ENCODE data around the gene SLC7A9. TPM values are rescaled to one million over a fixed set of nuclear protein-coding genes. Genes with fewer than 3 reads are reported as not detected.

The SLC7A9 gene
- total RNA-seq, 2 experiments from 2014 or later, result not detected

GRCh38 chr19:32864318-32865007, 5.1 kb downstream of the SLC7A9 start:
- BruUV-seq (replicated peaks), result no TSS peak
- no peaks in the 10 kb centered on the region for H3K9me3 ChIP-seq (ENCODE audit: low read length)
- H3K4me3 ChIP-seq (ENCODE audit: low read depth, low read length, poor library complexity, severe bottlenecking), result no peak overlapping the region
- no peaks in the 10 kb centered on the region for H3K4me1 ChIP-seq (ENCODE audit: insufficient read depth, low read length, poor library complexity, severe bottlenecking)
- no peak overlapping the region for H3K4me2 ChIP-seq (ENCODE audit: low read length)
- no peaks in the 10 kb centered on the region for H3K79me2 ChIP-seq (ENCODE audit: insufficient read depth, low read depth, low read length)
- CTCF ChIA-PET (ENCODE audit: unreplicated experiment), result no interaction called here
- TF ChIP-seq CTCF (conservative IDR thresholded peaks at IDR 0.05; ENCODE audit: low read length) (no peak), EZH2phosphoT487 (IDR thresholded peaks at IDR 0.05; ENCODE audit: borderline replicate concordance, low read depth, low read length) (no peak)
- no peaks in the 10 kb centered on the region for H4K20me1 ChIP-seq (ENCODE audit: insufficient read depth, low read length)
- no peaks in the 10 kb centered on the region for H3K36me3 ChIP-seq (ENCODE audit: insufficient read depth, low read length)
- H3K27ac ChIP-seq (ENCODE audit: low read depth, low read length, poor library complexity, severe bottlenecking), result no peak overlapping the region
- DNase-seq (ENCODE audit: low spot score), result no peak
- H3K9me2 ChIP-seq (ENCODE audit: insufficient read depth, low read length), result no peaks in the 10 kb centered on the region
- POLR2A ChIA-PET, result interaction anchor here (0.5 to 0.8 kb wide), 2 partner anchors 86 to 191 kb away, joined by 3 to 4 read pairs; no protein-coding TSS in a partner anchor
- H2AFZ ChIP-seq (ENCODE audit: low read length), result no peak overlapping the region
- intact Hi-C loops (cut with micrococcal nuclease; ENCODE audit: unreplicated experiment), result no loop called here

GRCh38 chr19:32863841-32864240, 5.7 kb downstream of the SLC7A9 start:
- H3K9me3 ChIP-seq (ENCODE audit: low read length), result no peaks in the 10 kb centered on the region
- H2AFZ ChIP-seq (ENCODE audit: low read length), result no peak overlapping the region
- BruUV-seq (replicated peaks), result no TSS peak
- POLR2A ChIA-PET, result no interaction called here
- no peaks in the 10 kb centered on the region for H3K79me2 ChIP-seq (ENCODE audit: insufficient read depth, low read depth, low read length)
- H3K4me1 ChIP-seq (ENCODE audit: insufficient read depth, low read length, poor library complexity, severe bottlenecking), result no peaks in the 10 kb centered on the region
- intact Hi-C loops (cut with micrococcal nuclease; ENCODE audit: unreplicated experiment), result no loop called here
- TF ChIP-seq CTCF (conservative IDR thresholded peaks at IDR 0.05; ENCODE audit: low read length) (no peak), EZH2phosphoT487 (IDR thresholded peaks at IDR 0.05; ENCODE audit: borderline replicate concordance, low read depth, low read length) (no peak)
- H3K9me2 ChIP-seq (ENCODE audit: insufficient read depth, low read length), result no peaks in the 10 kb centered on the region
- no peak overlapping the region for H3K27ac ChIP-seq (ENCODE audit: low read depth, low read length, poor library complexity, severe bottlenecking)
- no peak for DNase-seq (ENCODE audit: low spot score)
- CTCF ChIA-PET (ENCODE audit: unreplicated experiment), result no interaction called here
- H4K20me1 ChIP-seq (ENCODE audit: insufficient read depth, low read length), result no peaks in the 10 kb centered on the region
- no peak overlapping the region for H3K4me2 ChIP-seq (ENCODE audit: low read length)
- H3K36me3 ChIP-seq (ENCODE audit: insufficient read depth, low read length), result no peaks in the 10 kb centered on the region
- no peak overlapping the region for H3K4me3 ChIP-seq (ENCODE audit: low read depth, low read length, poor library complexity, severe bottlenecking)

- no peaks in the 10 kb centered on the region for H3K9me3 ChIP-seq (ENCODE audit: low read length)
- no peak for DNase-seq (ENCODE audit: low spot score)
- H4K20me1 ChIP-seq (ENCODE audit: insufficient read depth, low read length), result no peaks in the 10 kb centered on the region
- no peak overlapping the region for H3K4me2 ChIP-seq (ENCODE audit: low read length)
- intact Hi-C loops (cut with micrococcal nuclease; ENCODE audit: unreplicated experiment), result no loop called here
- ChIA-PET CTCF (ENCODE audit: unreplicated experiment) (no interaction called here), POLR2A (no interaction called here)
- no peak overlapping the region for H3K27ac ChIP-seq (ENCODE audit: low read depth, low read length, poor library complexity, severe bottlenecking)
- H2AFZ ChIP-seq (ENCODE audit: low read length), result no peak overlapping the region
- no TSS peak for BruUV-seq (replicated peaks)
- H3K4me3 ChIP-seq (ENCODE audit: low read depth, low read length, poor library complexity, severe bottlenecking), result no peak overlapping the region
- no peak for TF ChIP-seq EZH2phosphoT487 (IDR thresholded peaks at IDR 0.05; ENCODE audit: borderline replicate concordance, low read depth, low read length)
- no peaks in the 10 kb centered on the region for H3K9me2 ChIP-seq (ENCODE audit: insufficient read depth, low read length)
- no peaks in the 10 kb centered on the region for H3K4me1 ChIP-seq (ENCODE audit: insufficient read depth, low read length, poor library complexity, severe bottlenecking)
- no peaks in the 10 kb centered on the region for H3K36me3 ChIP-seq (ENCODE audit: insufficient read depth, low read length)
- no peaks in the 10 kb centered on the region for H3K79me2 ChIP-seq (ENCODE audit: insufficient read depth, low read depth, low read length)
Measured at GRCh38 chr19:32863301-32863700, 6.3 kb downstream of the SLC7A9 start.
